ENCODE results near the gene WAS. TPM values are rescaled to one million over a fixed set of nuclear protein-coding genes. Genes with fewer than 3 reads are reported as not detected.
A peak's percentile ranks its signal among the peaks of the same experiment; 100 is the strongest.
"Not testable (repeated sequence)": the region's sequence is repeated elsewhere in the genome, so short reads cannot be mapped to it uniquely, and the experiment has no call there.

WAS gene
- total RNA-seq, 4 donors from 2014 or later: 1.3 to 4.1 (median 3.2) TPM

- DNase-seq (ENCODE audit: low spot score in 2 of 2): peak; percentile 79 to 96
- intact Hi-C loops (cut with DNase I; ENCODE audit: low total_unique reads): no loop called here
- peak overlapping the region; percentile 50 for H3K4me3 ChIP-seq (ENCODE audit: low read depth, poor library complexity, severe bottlenecking)
- TF ChIP-seq POLR2A (IDR thresholded peaks at IDR 0.05): no peak
- TF ChIP-seq CTCF (IDR thresholded peaks at IDR 0.05): no peak
- 0 to 33% methylated on average over 12 to 64 of the region's 67 CpGs for WGBS, 2 donors
Observed at GRCh38 chrX:48676106-48676892, 7.3 kb upstream of the WAS start.

GRCh38 chrX:48676893-48677270, 6.7 kb upstream of the WAS start:
- DNase-seq (ENCODE audit: low spot score in 2 of 2): no peak
- intact Hi-C loops (cut with DNase I; ENCODE audit: low total_unique reads): no loop called here
- 0 to 52% methylated on average over 2 to 9 of the region's 9 CpGs for WGBS, 2 donors
- TF ChIP-seq CTCF (IDR thresholded peaks at IDR 0.05) (no peak), POLR2A (IDR thresholded peaks at IDR 0.05) (no peak)
- peak overlapping the region; percentile 50 for H3K4me3 ChIP-seq (ENCODE audit: low read depth, poor library complexity, severe bottlenecking)

GRCh38 chrX:48677516-48677915, 6.1 kb upstream of the WAS start:
- intact Hi-C loops (cut with DNase I; ENCODE audit: low total_unique reads): no loop called here
- DNase-seq (ENCODE audit: low spot score in 2 of 2): no peak
- 50 to 67% methylated on average over 10 of the region's 10 CpGs for WGBS, 2 donors
- no peak overlapping the region for H3K4me3 ChIP-seq (ENCODE audit: low read depth, poor library complexity, severe bottlenecking)
- no peak for TF ChIP-seq POLR2A (IDR thresholded peaks at IDR 0.05)
- TF ChIP-seq CTCF (IDR thresholded peaks at IDR 0.05): no peak

DNA sequence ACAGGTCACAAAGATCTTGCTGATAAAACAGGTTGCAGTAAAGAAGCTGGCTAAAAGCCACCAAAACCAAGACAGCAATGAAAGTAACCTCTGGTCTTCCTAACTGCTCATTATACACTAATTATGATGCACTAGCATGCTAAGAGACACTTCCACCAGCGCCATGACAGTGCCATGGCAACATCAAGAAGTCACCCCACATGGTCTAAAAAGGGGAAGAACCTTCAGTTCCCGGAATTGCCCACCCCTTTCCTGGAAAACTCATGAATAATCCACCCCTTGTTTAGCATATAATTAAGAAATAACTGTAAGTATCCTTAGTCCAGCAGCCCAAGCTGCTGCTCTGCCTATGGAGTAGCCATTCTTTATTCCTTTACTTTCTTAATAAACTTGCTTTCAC, 3.1 kb upstream of the WAS start:
- DNase-seq (ENCODE audit: low spot score in 2 of 2); intact Hi-C loops (cut with DNase I; ENCODE audit: low total_unique reads); H3K4me3 ChIP-seq (ENCODE audit: low read depth, poor library complexity, severe bottlenecking): not testable (repeated sequence)
- WGBS, 2 donors: 16 to 26% methylated on average over 2 of the region's 2 CpGs

GRCh38 chrX:48680925-48681324, 2.7 kb upstream of the WAS start:
- intact Hi-C loops (cut with DNase I; ENCODE audit: low total_unique reads); DNase-seq (ENCODE audit: low spot score in 2 of 2); H3K4me3 ChIP-seq (ENCODE audit: low read depth, poor library complexity, severe bottlenecking): not testable (repeated sequence)
- 83 to 91% methylated on average over 6 of the region's 6 CpGs for WGBS, 2 donors

DNA sequence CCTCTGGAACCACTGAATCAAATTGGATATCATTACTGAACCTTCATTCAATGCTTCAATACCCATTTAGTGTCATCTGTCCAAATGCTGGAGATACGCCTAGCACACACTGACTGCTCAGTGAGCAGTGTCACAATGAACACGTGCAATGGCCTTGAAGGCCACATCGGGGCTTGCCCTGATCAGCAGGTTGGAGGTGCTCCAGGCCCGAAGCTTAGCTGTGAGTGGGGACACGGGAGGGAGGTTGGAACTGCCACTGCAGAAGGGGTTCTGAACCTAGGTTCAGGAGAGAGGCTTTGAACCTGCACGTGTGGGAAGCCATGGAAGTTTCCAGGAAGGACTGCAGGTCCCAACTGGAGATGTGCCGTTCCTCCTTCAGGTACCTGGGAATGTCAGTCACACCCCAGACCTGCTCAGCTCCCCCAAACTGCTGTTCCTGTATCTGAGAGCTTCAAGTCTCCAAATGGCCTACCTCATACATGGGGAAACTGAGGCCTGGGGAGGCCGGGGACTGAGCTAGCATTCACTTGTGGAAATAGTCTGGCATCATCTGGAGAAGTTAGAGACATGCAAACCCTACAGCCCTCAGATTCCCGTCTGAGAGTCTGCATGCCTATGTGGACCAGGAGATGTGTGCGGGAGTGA, 1.9 kb upstream of the WAS start:
- intact Hi-C loops (cut with DNase I; ENCODE audit: low total_unique reads): no loop called here
- 73 to 77% methylated on average over 8 to 10 of the region's 10 CpGs for WGBS, 2 donors
- H3K4me3 ChIP-seq (ENCODE audit: low read depth, poor library complexity, severe bottlenecking): no peak overlapping the region
- TF ChIP-seq CTCF (IDR thresholded peaks at IDR 0.05) (no peak), POLR2A (IDR thresholded peaks at IDR 0.05) (no peak)
- DNase-seq (ENCODE audit: low spot score in 2 of 2): no peak

GRCh38 chrX:48682795-48683194, 804 bp upstream of the WAS start:
- 85 to 91% methylated on average over 12 of the region's 12 CpGs for WGBS, 2 donors
- intact Hi-C loops (cut with DNase I; ENCODE audit: low total_unique reads): not testable (repeated sequence)

More at GRCh38 chrX:48682795-48683194, 804 bp upstream of the WAS start:
- not testable (repeated sequence) for H3K4me3 ChIP-seq (ENCODE audit: low read depth, poor library complexity, severe bottlenecking); DNase-seq (ENCODE audit: low spot score in 2 of 2)
